Measurements from ENCODE around the gene ENTPD2.

The ENTPD2 gene

DNA sequence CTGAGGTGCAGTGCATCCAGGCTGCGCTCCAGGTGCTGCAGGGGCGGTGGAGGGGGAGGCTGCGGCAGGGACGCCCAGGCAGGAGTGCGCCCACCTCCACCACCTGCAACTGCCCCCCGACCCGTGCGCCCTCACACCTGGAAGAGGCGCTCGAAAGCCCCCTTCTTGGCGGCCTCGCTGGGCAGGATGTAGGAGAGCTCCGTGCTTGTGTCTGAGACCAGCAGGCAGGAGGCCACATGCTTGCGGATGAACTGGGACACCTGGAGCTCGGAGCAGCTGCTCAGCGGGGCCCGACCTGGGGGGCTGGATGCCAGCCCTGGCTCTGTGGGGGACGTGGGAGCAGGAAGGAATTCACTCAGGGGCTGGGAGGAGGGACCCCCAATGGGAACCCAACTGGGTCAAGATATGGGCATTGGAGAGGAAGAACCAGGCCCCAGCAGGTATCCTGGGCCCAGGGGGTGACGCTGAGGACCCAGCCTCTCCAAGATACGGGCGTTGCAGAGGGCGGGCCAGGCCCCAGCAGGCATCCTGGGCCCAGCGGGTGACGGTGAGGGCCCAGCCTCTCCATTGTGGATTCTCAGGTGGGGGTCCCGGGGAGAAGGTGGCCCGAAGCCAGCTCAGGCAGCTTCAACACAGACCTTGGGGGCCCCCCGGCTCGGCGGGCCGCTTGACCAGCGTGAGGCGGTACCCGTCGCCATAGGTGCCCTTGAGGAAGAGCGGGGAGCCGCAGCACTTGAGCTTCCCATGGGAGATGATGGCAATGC lies 38.9 kb downstream of the ENTPD2 start:
- no peak overlapping the region for H3K4me3 Mint-ChIP-seq
- H3K27me3 Mint-ChIP-seq (ENCODE audit: low read depth, poor library complexity) = no peaks in the 10 kb centered on the region
- H3K27ac Mint-ChIP-seq = no peak overlapping the region
- TF ChIP-seq, protein P1, sequence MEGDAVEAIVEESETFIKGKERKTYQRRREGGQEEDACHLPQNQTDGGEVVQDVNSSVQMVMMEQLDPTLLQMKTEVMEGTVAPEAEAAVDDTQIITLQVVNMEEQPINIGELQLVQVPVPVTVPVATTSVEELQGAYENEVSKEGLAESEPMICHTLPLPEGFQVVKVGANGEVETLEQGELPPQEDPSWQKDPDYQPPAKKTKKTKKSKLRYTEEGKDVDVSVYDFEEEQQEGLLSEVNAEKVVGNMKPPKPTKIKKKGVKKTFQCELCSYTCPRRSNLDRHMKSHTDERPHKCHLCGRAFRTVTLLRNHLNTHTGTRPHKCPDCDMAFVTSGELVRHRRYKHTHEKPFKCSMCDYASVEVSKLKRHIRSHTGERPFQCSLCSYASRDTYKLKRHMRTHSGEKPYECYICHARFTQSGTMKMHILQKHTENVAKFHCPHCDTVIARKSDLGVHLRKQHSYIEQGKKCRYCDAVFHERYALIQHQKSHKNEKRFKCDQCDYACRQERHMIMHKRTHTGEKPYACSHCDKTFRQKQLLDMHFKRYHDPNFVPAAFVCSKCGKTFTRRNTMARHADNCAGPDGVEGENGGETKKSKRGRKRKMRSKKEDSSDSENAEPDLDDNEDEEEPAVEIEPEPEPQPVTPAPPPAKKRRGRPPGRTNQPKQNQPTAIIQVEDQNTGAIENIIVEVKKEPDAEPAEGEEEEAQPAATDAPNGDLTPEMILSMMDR (IDR thresholded peaks at IDR 0.05) = no peak
- no peaks in the 10 kb centered on the region for H3K4me1 Mint-ChIP-seq
- H3K36me3 Mint-ChIP-seq (ENCODE audit: low read depth) = peaks cover 14% of the 10 kb centered on the region
- H3K9me3 Mint-ChIP-seq = no peaks in the 10 kb centered on the region
- DNase-seq = no peak

DNA sequence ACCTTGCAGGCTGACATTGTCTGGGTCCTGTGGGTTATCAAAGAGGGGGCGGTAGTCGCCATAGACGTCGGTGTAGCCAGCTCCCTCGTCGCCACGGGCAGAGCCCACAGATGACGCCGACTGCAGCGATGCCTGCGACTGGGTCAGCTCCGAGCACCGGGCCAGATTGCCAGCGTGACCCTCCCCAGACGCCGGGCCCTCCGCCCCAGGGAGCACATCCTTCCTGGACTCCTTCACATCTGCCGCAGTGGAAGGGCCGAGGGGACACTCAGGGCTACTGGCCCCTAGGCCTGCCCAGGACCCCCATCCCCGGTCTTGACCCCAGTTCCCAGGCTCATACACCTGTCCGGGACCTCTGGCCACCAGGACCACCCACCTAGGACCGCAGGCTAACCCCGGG lies 39.7 kb downstream of the ENTPD2 start:
- no peak for DNase-seq
- Mint-ChIP-seq H3K4me1 (no peaks in the 10 kb centered on the region), H3K27ac (no peak overlapping the region), H3K4me3 (no peak overlapping the region), H3K9me3 (no peaks in the 10 kb centered on the region), H3K36me3 (ENCODE audit: low read depth) (peaks cover 14% of the 10 kb centered on the region), H3K27me3 (ENCODE audit: low read depth, poor library complexity) (no peaks in the 10 kb centered on the region)
- TF ChIP-seq, protein P1 (IDR thresholded peaks at IDR 0.05) = no peak

DNA sequence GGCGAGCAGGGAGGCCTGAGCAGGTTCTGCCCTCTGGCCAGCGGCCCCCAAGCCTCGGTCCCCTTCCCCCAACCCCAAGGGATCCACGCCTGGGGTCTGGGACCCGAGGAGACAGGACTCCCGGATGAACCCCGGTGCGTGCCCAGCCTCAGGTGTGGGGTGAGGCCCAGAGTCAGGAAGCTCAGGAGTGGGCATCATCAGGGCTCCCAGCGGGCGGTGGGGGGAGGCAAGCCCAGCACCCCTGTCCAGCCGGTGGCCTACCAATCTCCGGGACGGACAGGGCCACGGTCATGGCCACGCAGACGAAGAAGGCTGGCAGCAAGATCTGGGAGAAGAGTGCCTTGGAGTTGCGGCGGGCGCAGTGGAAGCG lies 40.3 kb downstream of the ENTPD2 start:
- H3K9me3 Mint-ChIP-seq = no peaks in the 10 kb centered on the region
- no peak overlapping the region for H3K27ac Mint-ChIP-seq
- DNase-seq = no peak
- no peaks in the 10 kb centered on the region for H3K27me3 Mint-ChIP-seq (ENCODE audit: low read depth, poor library complexity)
- H3K36me3 Mint-ChIP-seq (ENCODE audit: low read depth) = peaks cover 14% of the 10 kb centered on the region
- H3K4me1 Mint-ChIP-seq = no peaks in the 10 kb centered on the region
- H3K4me3 Mint-ChIP-seq = no peak overlapping the region
- TF ChIP-seq, protein P1 (IDR thresholded peaks at IDR 0.05) = no peak

GRCh38 chr9:137012694-137013570 lies 40.9 kb downstream of the ENTPD2 start:
- Mint-ChIP-seq H3K27me3 (ENCODE audit: low read depth, poor library complexity) (no peaks in the 10 kb centered on the region), H3K27ac (no peak overlapping the region), H3K36me3 (ENCODE audit: low read depth) (peaks cover 14% of the 10 kb centered on the region), H3K4me3 (no peak overlapping the region), H3K4me1 (peaks cover 3% of the 10 kb centered on the region), H3K9me3 (no peaks in the 10 kb centered on the region)
- TF ChIP-seq, protein P1 (IDR thresholded peaks at IDR 0.05) = no peak
- DNase-seq = no peak

GRCh38 chr9:137011907-137012675 lies 41.8 kb downstream of the ENTPD2 start:
- no peak overlapping the region for H3K27ac Mint-ChIP-seq
- H3K9me3 Mint-ChIP-seq = no peaks in the 10 kb centered on the region
- H3K27me3 Mint-ChIP-seq (ENCODE audit: low read depth, poor library complexity) = no peaks in the 10 kb centered on the region
- peaks cover 7% of the 10 kb centered on the region for H3K4me1 Mint-ChIP-seq
- no peak for DNase-seq
- TF ChIP-seq, protein P1 (IDR thresholded peaks at IDR 0.05) = no peak
- no peak overlapping the region for H3K4me3 Mint-ChIP-seq
- peaks cover 13% of the 10 kb centered on the region for H3K36me3 Mint-ChIP-seq (ENCODE audit: low read depth)
